HEK293 (cell line): ENCODE results near the gene BPIFB4.

Experiments used
- CTCF ChIA-PET: fragments of 350-600 bp; formaldehyde crosslinking; extraction: SDS; loops from one replicate; lab custom pipeline; 2021; ENCODE audit warnings: antibody characterized with exemption; lab: Yijun Ruan, JAX
- POLR2A ChIA-PET: fragments of 300-600 bp; formaldehyde crosslinking; extraction: SDS; loops from one replicate; lab custom pipeline; 2020; ENCODE audit warnings: antibody characterized with exemption, inconsistent platforms; lab: Yijun Ruan, JAX
- H3K27ac ChIP-seq: fragments of 200-500 bp; sonication (Bioruptor generic); 2 replicates; pipeline ENCODE4 v1.5.1; 2014; ENCODE audit warnings: low read depth, low read length, control low read depth, inconsistent platforms; ENCODE audit errors: extremely low read depth
- H3K36me3 ChIP-seq, 2 experiments: fragments of 200-500 bp in 1 of 2; sonication (Bioruptor generic) in 1 of 2; 1 replicate in 1 of 2; 2 replicates in 1 of 2; pipeline ENCODE4 v1.5.1; 2014 to 2017; ENCODE audit warnings: inconsistent platforms in 2 of 2, low read length in 2 of 2; ENCODE audit not compliant: control insufficient read depth in 2 of 2, insufficient read depth in 1 of 2
- H3K4me1 ChIP-seq: fragments of 200-500 bp; sonication (Bioruptor generic); 2 replicates; pipeline ENCODE4 v1.5.1; 2014; ENCODE audit warnings: mild to moderate bottlenecking, low read length, inconsistent platforms; ENCODE audit not compliant: control insufficient read depth, insufficient read depth
- H3K4me3 ChIP-seq: 2 replicates; pipeline ENCODE4 v1.5.1; 2011; ENCODE audit warnings: low read depth, mild to moderate bottlenecking, control low read depth, low read length, moderate library complexity
- H3K9me3 ChIP-seq: fragments of 200-500 bp; sonication (Bioruptor generic); 2 replicates; pipeline ENCODE4 v1.5.1; 2014; ENCODE audit warnings: low read depth, low read length, inconsistent platforms; ENCODE audit not compliant: control insufficient read depth, insufficient read depth
- BCL11B ChIP-seq: fragments of 450-650 bp; formaldehyde crosslinking; IDR thresholded peaks from 2 replicates; pipeline ENCODE4 v1.5.1; 2016; ENCODE audit warnings: low read depth, missing biosample characterization, missing genetic modification characterization
- GLIS2 ChIP-seq: fragments of 450-650 bp; formaldehyde crosslinking; IDR thresholded peaks from 2 replicates; pipeline ENCODE4 v1.5.1; 2016; ENCODE audit warnings: missing biosample characterization, missing genetic modification characterization
- HOXA7 ChIP-seq: sonication (generic); formaldehyde crosslinking; IDR thresholded peaks from 2 replicates; pipeline ENCODE4 v1.8.1; 2022; ENCODE audit warnings: missing genetic modification reagents, borderline replicate concordance
- KLF8 ChIP-seq: fragments of 450-650 bp; formaldehyde crosslinking; IDR thresholded peaks from 2 replicates; pipeline ENCODE4 v1.5.1; 2016; ENCODE audit warnings: missing biosample characterization, missing genetic modification characterization
- MEIS1 ChIP-seq: sonication (generic); formaldehyde crosslinking; IDR thresholded peaks from 2 replicates; pipeline ENCODE4 v1.8.1; 2022; ENCODE audit warnings: missing genetic modification reagents, mild to moderate bottlenecking, borderline replicate concordance
- SP3 ChIP-seq: fragments of 450-650 bp; formaldehyde crosslinking; IDR thresholded peaks from 2 replicates; pipeline ENCODE4 v1.5.1; 2016; ENCODE audit warnings: missing biosample characterization, missing genetic modification characterization
- YY1 ChIP-seq: fragments of 450-650 bp; formaldehyde crosslinking; IDR thresholded peaks from 2 replicates; pipeline ENCODE4 v1.5.1; 2018; ENCODE audit warnings: missing biosample characterization, missing genetic modification characterization
- ZBTB20 ChIP-seq: fragments of 450-650 bp; formaldehyde crosslinking; IDR thresholded peaks from 2 replicates; pipeline ENCODE4 v1.5.1; 2016; ENCODE audit warnings: missing biosample characterization, missing genetic modification characterization
- ZFHX2 ChIP-seq: fragments of 450-650 bp; formaldehyde crosslinking; conservative IDR thresholded peaks from 2 replicates; pipeline ENCODE4 v1.5.1; 2016; ENCODE audit warnings: missing biosample characterization, missing genetic modification characterization
- ZNF132 ChIP-seq: fragments of 450-650 bp; formaldehyde crosslinking; IDR thresholded peaks from 2 replicates; pipeline ENCODE4 v1.5.1; 2017; ENCODE audit warnings: missing biosample characterization, missing genetic modification characterization, borderline replicate concordance
- ZNF221 ChIP-seq: fragments of 450-650 bp; formaldehyde crosslinking; IDR thresholded peaks from 2 replicates; pipeline ENCODE4 v1.5.1; 2017; ENCODE audit warnings: missing biosample characterization, missing genetic modification characterization, borderline replicate concordance
- ZNF341 ChIP-seq: fragments of 450-650 bp; formaldehyde crosslinking; IDR thresholded peaks from 2 replicates; pipeline ENCODE4; 2016; ENCODE audit warnings: low read depth, missing biosample characterization, missing genetic modification characterization
- ZNF350 ChIP-seq: fragments of 450-650 bp; formaldehyde crosslinking; IDR thresholded peaks from 2 replicates; pipeline ENCODE4 v1.5.0; 2017; ENCODE audit warnings: missing biosample characterization, mild to moderate bottlenecking, missing genetic modification characterization
- ZNF433 ChIP-seq: fragments of 450-650 bp; formaldehyde crosslinking; IDR thresholded peaks from 2 replicates; pipeline ENCODE4 v1.5.1; 2016; ENCODE audit warnings: missing biosample characterization, missing genetic modification characterization, low read depth
- ZNF561 ChIP-seq: fragments of 450-650 bp; IDR thresholded peaks from 2 replicates; pipeline ENCODE4 v1.5.1; 2018; ENCODE audit warnings: missing biosample characterization, missing genetic modification characterization, borderline replicate concordance
- ZNF571 ChIP-seq: fragments of 450-650 bp; formaldehyde crosslinking; IDR thresholded peaks from 2 replicates; pipeline ENCODE4 v1.5.0; 2017; ENCODE audit warnings: missing biosample characterization, missing genetic modification characterization
- ZNF596 ChIP-seq: fragments of 450-650 bp; IDR thresholded peaks from 2 replicates; pipeline ENCODE4 v1.5.0; 2018; ENCODE audit warnings: missing biosample characterization, mild to moderate bottlenecking, missing genetic modification characterization, moderate library complexity
- ZNF621 ChIP-seq: fragments of 450-650 bp; formaldehyde crosslinking; IDR thresholded peaks from 2 replicates; pipeline ENCODE4 v1.5.1; 2017; ENCODE audit warnings: missing biosample characterization, missing genetic modification characterization
- ZNF670 ChIP-seq: fragments of 450-650 bp; formaldehyde crosslinking; IDR thresholded peaks from 2 replicates; pipeline ENCODE4 v1.5.1; 2016; ENCODE audit warnings: missing biosample characterization, missing genetic modification characterization, low read depth
- ZNF701 ChIP-seq: fragments of 450-650 bp; formaldehyde crosslinking; IDR thresholded peaks from 2 replicates; pipeline ENCODE4 v1.5.1; 2016; ENCODE audit warnings: missing biosample characterization, missing genetic modification characterization
- ZNF768 ChIP-seq: fragments of 450-650 bp; formaldehyde crosslinking; IDR thresholded peaks from 2 replicates; pipeline ENCODE4 v1.5.1; 2018; ENCODE audit warnings: missing biosample characterization, mild to moderate bottlenecking, missing genetic modification characterization
- TF ChIP-seq, protein P1 (sequence below): fragments of 450-650 bp; formaldehyde crosslinking; IDR thresholded peaks from 2 replicates; pipeline ENCODE4 v1.5.1; 2016; ENCODE audit warnings: missing biosample characterization, missing genetic modification characterization
- TF ChIP-seq, protein P2 (sequence below): fragments of 450-650 bp; formaldehyde crosslinking; IDR thresholded peaks from 2 replicates; pipeline ENCODE4 v1.5.1; 2016; ENCODE audit warnings: missing biosample characterization, missing genetic modification characterization
- TF ChIP-seq, protein P3 (sequence below): fragments of 450-650 bp; formaldehyde crosslinking; IDR thresholded peaks from 2 replicates; pipeline ENCODE4 v1.5.1; 2017; ENCODE audit warnings: missing biosample characterization, missing genetic modification characterization
- TF ChIP-seq, protein P4 (sequence below): fragments of 450-650 bp; IDR thresholded peaks from 2 replicates; pipeline ENCODE4 v1.5.1; 2018; ENCODE audit warnings: missing biosample characterization, mild to moderate bottlenecking, missing genetic modification characterization
- TF ChIP-seq, protein P5 (sequence below): fragments of 450-650 bp; formaldehyde crosslinking; IDR thresholded peaks from 2 replicates; pipeline ENCODE4 v1.5.1; 2016; ENCODE audit warnings: missing biosample characterization, missing genetic modification characterization

BPIFB4 gene

DNA sequence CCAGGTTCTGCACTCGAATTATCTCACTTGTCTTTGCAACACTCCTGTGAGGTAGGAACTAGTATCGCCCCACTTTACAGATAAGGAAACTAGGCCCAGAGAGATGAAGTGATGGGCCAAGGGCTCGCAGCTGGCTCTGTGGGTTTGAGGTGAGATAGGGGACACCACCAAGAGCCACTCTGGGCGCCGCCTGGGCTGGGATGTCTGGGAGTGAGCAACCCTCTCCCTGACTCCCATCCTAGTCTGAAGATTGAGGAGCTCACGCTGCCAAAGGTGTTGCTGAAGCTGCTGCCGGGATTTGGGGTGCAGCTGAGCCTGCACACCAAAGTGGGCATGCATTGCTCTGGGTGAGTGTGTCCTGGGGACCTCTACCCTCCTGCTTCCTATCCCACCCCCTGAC is 20.3 kb upstream of the BPIFB4 start (continued):
- TF ChIP-seq ZNF341 (tag by site-specific recombination) (no peak), ZNF768 (tag by site-specific recombination) (no peak), ZNF621 (tag by site-specific recombination) (no peak), ZNF571 (tag by site-specific recombination) (no peak), ZNF596 (tag by site-specific recombination) (no peak), GLIS2 (no peak), SP3 (tag by site-specific recombination) (no peak), MEIS1 (CRISPR knock-in tag) (no peak), ZNF221 (tag by site-specific recombination) (no peak)
- TF ChIP-seq, protein P1, sequence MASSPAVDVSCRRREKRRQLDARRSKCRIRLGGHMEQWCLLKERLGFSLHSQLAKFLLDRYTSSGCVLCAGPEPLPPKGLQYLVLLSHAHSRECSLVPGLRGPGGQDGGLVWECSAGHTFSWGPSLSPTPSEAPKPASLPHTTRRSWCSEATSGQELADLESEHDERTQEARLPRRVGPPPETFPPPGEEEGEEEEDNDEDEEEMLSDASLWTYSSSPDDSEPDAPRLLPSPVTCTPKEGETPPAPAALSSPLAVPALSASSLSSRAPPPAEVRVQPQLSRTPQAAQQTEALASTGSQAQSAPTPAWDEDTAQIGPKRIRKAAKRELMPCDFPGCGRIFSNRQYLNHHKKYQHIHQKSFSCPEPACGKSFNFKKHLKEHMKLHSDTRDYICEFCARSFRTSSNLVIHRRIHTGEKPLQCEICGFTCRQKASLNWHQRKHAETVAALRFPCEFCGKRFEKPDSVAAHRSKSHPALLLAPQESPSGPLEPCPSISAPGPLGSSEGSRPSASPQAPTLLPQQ (tag by site-specific recombination): no peak
- TF ChIP-seq, all 188 proteins: peak for 0

DNA sequence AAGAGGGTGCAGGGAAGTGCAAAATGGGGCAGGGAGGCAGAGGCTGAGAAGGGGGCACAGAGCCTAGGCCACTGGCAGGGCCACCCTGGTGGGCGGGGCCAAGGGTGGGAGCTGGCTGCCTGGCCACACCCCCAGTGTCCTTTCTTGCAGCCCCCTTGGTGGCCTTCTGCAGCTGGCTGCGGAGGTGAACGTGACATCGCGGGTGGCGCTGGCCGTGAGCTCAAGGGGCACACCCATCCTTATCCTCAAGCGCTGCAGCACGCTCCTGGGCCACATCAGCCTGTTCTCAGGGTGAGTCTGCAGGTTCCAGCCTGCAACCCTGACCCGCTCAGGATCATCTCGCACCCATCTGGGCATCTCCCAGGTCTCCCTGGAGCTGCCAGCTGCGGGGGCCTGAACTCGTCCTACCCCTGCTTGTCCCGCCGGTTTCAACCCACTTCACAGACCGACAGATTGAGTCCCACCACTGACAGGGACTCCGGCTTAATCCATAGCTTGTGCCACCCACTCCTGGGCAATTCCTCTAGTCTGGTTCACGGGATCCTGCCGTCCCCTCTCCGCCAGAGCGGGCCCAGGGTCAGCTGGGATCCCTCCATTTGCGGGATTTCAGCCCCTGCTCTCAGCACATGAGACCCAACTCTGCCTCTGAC is 19.6 kb upstream of the BPIFB4 start:
- Histone ChIP-seq H3K27ac (no peak overlapping the region), H3K4me3 (no peak overlapping the region), H3K4me1 (no peaks in the 10 kb centered on the region), H3K36me3 (no peaks in the 10 kb centered on the region), H3K9me3 (no peaks in the 10 kb centered on the region)
- POLR2A ChIA-PET: no interaction called here
- TF ChIP-seq KLF8: no peak
- TF ChIP-seq ZNF350: no peak
- TF ChIP-seq, protein P2, sequence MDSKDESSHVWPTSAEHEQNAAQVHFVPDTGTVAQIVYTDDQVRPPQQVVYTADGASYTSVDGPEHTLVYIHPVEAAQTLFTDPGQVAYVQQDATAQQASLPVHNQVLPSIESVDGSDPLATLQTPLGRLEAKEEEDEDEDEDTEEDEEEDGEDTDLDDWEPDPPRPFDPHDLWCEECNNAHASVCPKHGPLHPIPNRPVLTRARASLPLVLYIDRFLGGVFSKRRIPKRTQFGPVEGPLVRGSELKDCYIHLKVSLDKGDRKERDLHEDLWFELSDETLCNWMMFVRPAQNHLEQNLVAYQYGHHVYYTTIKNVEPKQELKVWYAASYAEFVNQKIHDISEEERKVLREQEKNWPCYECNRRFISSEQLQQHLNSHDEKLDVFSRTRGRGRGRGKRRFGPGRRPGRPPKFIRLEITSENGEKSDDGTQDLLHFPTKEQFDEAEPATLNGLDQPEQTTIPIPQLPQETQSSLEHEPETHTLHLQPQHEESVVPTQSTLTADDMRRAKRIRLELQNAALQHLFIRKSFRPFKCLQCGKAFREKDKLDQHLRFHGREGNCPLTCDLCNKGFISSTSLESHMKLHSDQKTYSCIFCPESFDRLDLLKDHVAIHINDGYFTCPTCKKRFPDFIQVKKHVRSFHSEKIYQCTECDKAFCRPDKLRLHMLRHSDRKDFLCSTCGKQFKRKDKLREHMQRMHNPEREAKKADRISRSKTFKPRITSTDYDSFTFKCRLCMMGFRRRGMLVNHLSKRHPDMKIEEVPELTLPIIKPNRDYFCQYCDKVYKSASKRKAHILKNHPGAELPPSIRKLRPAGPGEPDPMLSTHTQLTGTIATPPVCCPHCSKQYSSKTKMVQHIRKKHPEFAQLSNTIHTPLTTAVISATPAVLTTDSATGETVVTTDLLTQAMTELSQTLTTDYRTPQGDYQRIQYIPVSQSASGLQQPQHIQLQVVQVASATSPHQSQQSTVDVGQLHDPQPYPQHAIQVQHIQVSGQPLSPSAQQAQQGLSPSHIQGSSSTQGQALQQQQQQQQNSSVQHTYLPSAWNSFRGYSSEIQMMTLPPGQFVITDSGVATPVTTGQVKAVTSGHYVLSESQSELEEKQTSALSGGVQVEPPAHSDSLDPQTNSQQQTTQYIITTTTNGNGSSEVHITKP (tag by site-specific recombination): no peak
- no peak for TF ChIP-seq ZNF433
- TF ChIP-seq BCL11B (tag by site-specific recombination): no peak
- TF ChIP-seq ZNF670 (tag by site-specific recombination): no peak
- TF ChIP-seq ZFHX2: no peak
- TF ChIP-seq HOXA7 (CRISPR knock-in tag): no peak
- TF ChIP-seq ZNF701 (tag by site-specific recombination): no peak
- TF ChIP-seq, protein P3, sequence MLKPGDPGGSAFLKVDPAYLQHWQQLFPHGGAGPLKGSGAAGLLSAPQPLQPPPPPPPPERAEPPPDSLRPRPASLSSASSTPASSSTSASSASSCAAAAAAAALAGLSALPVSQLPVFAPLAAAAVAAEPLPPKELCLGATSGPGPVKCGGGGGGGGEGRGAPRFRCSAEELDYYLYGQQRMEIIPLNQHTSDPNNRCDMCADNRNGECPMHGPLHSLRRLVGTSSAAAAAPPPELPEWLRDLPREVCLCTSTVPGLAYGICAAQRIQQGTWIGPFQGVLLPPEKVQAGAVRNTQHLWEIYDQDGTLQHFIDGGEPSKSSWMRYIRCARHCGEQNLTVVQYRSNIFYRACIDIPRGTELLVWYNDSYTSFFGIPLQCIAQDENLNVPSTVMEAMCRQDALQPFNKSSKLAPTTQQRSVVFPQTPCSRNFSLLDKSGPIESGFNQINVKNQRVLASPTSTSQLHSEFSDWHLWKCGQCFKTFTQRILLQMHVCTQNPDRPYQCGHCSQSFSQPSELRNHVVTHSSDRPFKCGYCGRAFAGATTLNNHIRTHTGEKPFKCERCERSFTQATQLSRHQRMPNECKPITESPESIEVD (tag by site-specific recombination): no peak
- no peak for TF ChIP-seq ZNF561 (tag by site-specific recombination)
- TF ChIP-seq, protein P4, sequence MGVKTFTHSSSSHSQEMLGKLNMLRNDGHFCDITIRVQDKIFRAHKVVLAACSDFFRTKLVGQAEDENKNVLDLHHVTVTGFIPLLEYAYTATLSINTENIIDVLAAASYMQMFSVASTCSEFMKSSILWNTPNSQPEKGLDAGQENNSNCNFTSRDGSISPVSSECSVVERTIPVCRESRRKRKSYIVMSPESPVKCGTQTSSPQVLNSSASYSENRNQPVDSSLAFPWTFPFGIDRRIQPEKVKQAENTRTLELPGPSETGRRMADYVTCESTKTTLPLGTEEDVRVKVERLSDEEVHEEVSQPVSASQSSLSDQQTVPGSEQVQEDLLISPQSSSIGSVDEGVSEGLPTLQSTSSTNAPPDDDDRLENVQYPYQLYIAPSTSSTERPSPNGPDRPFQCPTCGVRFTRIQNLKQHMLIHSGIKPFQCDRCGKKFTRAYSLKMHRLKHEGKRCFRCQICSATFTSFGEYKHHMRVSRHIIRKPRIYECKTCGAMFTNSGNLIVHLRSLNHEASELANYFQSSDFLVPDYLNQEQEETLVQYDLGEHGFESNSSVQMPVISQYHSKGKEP (tag by site-specific recombination): no peak
- no peak for TF ChIP-seq ZNF132 (tag by site-specific recombination)
- TF ChIP-seq, protein P5, sequence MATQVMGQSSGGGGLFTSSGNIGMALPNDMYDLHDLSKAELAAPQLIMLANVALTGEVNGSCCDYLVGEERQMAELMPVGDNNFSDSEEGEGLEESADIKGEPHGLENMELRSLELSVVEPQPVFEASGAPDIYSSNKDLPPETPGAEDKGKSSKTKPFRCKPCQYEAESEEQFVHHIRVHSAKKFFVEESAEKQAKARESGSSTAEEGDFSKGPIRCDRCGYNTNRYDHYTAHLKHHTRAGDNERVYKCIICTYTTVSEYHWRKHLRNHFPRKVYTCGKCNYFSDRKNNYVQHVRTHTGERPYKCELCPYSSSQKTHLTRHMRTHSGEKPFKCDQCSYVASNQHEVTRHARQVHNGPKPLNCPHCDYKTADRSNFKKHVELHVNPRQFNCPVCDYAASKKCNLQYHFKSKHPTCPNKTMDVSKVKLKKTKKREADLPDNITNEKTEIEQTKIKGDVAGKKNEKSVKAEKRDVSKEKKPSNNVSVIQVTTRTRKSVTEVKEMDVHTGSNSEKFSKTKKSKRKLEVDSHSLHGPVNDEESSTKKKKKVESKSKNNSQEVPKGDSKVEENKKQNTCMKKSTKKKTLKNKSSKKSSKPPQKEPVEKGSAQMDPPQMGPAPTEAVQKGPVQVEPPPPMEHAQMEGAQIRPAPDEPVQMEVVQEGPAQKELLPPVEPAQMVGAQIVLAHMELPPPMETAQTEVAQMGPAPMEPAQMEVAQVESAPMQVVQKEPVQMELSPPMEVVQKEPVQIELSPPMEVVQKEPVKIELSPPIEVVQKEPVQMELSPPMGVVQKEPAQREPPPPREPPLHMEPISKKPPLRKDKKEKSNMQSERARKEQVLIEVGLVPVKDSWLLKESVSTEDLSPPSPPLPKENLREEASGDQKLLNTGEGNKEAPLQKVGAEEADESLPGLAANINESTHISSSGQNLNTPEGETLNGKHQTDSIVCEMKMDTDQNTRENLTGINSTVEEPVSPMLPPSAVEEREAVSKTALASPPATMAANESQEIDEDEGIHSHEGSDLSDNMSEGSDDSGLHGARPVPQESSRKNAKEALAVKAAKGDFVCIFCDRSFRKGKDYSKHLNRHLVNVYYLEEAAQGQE: no peak
- no peak for TF ChIP-seq ZBTB20 (tag by site-specific recombination)
- TF ChIP-seq YY1: no peak
- CTCF ChIA-PET: interaction anchor here (0.6 kb wide), 1 partner anchor 14 kb away, joined by 3 read pairs; no protein-coding TSS in a partner anchor
